ENCODE results near the gene MRPS31. TPM values are rescaled to one million over a fixed set of nuclear protein-coding genes. Genes with fewer than 3 reads are reported as not detected.

MRPS31 gene
- 14.9 and 15.8 TPM in 2 replicates for total RNA-seq

GRCh38 chr13:40770934-40771618 is at the start of gene MRPS31:
Gene MRPS31 (minus strand): TSS chr13:40771190. CDS start chr13:40771136, 54 bp downstream.

GRCh38 chr13:40789275-40790153 is 18.5 kb upstream of the MRPS31 start, which contains the start of gene SLC25A15:
Gene SLC25A15 (plus strand): TSS chr13:40789611. CDS start chr13:40793227, 3,616 bp downstream.

Small RNAs within 50 kb of the gene (small RNA-seq; reads per million reads assigned to genes)
- gene MIR320D1 = not detected
- gene MIR621 = not detected
- not detected for gene RF00017

Other genes with a start within 250 kb of the MRPS31 start
- gene FOXO1, start 104.5 kb downstream of the MRPS31 start, total RNA-seq = 0.79 and 1.3 TPM in 2 replicates
- gene SLC25A15, start 18.4 kb upstream of the MRPS31 start, total RNA-seq = 13.7 and 23.7 TPM in 2 replicates
- 132 and 141 TPM in 2 replicates for gene ELF1, start 248.1 kb upstream of the MRPS31 start, total RNA-seq

All from placental epithelial cell (primary cell).